GM21526 (cell line): ENCODE measurements around the gene DTX3L.

Experiments
- ATAC-seq: cut with Tn5 transposase; IDR thresholded peaks from one replicate; pipeline ENCODE4 v1.9.1; 2021; ENCODE audit warnings: moderate library complexity; ENCODE audit not compliant: unreplicated experiment, low FRiP score

DTX3L gene

GRCh38 chr3:122602011-122602710, 38.0 kb downstream of the DTX3L start:
- ATAC-seq, result no peak

DNA sequence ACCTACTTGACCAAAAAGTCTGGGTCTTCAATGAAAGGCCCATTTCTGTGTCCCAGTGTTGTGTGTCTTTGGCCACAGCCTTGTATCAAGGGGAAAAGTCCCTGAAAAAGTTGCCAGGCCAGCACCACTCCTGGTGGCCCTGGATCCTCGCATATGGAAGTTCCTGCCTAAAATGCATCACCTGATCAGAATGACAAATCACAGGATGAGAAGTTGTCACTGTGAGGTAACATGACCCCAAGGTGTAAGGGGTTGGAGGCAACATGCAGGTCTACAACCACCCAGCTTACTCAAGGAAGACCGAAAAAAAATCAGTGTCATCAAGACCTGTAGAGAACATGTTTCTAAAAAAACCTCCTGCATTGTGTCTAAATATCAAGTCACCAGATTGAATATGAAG, 38.9 kb downstream of the DTX3L start:
- no peak for ATAC-seq

GRCh38 chr3:122606330-122606729, 42.2 kb downstream of the DTX3L start:
- no peak for ATAC-seq

GRCh38 chr3:122608916-122609315, 44.8 kb downstream of the DTX3L start:
- no peak for ATAC-seq

DNA sequence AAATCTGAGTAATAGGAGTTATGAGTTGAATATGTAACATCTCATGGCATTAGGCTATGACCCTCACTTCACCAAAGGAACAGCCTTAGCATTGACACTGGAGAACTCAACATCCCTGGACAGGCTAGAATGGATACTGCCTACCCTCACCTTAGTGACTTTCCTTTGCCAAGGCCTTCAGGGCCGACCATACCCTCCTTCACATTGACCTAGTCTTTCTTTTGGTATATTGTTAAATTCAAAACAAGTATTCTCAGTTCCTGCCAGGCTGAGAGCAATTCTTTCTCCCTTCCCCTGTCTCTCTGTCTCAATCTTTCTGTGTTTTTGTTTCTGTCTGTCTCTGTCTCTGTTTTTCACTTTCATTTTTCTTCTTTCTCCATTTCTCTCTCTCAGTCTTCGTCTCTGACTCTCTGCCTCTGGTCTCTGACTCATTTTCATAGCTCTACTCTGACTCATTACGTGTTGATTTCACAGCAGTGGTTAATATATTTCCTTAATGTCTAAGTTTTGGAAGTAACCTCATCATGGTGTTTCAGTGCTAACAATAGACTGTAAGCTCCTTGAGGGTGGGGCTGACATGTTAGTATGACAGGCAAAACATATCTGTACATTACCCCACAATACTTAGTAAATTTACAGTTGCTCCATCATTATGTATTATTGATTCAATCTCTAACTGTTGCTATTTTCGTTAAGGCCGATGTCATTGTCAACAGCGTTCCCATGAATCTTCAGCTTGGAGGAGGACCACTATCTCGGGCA, 45.8 kb downstream of the DTX3L start:
- ATAC-seq, result peak; percentile 94

DNA sequence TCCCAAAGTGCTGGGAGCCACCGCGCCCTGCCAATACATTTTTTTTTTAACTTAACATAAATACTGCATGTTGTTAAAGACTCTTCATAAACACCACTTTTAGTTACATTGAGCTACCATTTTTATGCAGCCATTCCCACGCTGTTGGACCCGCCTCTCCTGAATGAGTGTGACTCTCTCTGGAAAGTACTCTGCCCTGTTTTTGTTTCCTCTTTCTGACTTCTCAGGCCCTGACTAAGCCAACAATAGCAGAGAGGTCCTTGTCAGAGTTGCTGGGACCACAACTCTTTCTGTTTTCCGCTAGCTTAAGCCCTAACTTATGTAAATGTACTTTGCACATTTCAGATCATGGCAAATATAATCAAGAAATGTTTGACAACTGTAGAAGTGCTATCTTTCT, 48.6 kb downstream of the DTX3L start:
- no peak for ATAC-seq

DNA sequence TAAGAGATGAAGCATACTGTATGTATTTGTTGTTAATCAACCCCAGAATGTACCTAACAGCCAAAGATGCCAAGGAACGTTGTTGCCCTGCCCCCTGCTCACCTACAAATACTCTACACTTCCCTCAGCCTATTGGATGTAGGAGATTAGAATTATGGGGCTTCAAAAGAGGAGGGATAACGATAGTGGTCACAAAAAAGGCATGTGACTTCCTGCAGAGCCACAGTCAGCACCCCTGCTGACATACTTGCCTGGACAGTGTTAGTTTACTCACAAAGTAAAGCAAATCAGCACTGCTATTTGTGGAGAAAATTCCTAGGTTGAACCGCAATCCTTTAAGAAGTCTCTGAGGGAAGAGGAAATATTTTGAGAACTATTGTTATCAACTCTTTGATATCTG, 51.2 kb downstream of the DTX3L start:
- no peak for ATAC-seq

GRCh38 chr3:122618614-122619013, 54.5 kb downstream of the DTX3L start:
- no peak for ATAC-seq

DNA sequence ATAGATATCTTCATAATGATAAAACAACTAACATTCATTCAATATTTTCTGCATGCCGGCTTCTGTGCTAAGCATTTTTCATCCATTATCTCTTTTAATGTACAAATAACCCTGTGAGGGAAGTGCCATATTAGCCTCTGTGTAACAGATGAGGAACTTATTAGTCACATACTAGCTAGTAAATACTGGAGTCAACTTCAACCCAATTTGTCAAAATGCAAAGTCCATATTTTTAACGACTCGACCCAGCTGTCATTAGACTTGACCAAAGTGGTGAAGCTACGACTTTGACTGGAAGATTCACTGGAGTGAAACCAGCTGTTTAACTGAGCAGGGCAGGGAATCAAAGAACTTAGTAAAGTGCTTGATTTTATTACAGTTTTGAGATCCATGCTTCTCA, 54.9 kb downstream of the DTX3L start:
- ATAC-seq, result no peak

GRCh38 chr3:122620399-122620798, 56.3 kb downstream of the DTX3L start:
- no peak for ATAC-seq

GRCh38 chr3:122621112-122621511, 57.0 kb downstream of the DTX3L start:
- no peak for ATAC-seq

GRCh38 chr3:122623031-122623829, 59.1 kb downstream of the DTX3L start:
- no peak for ATAC-seq
